Measurements from ENCODE around the gene SLC26A9. TPM values are rescaled to one million over a fixed set of nuclear protein-coding genes. Genes with fewer than 3 reads are reported as not detected.
A peak's percentile ranks its signal among the peaks of the same experiment; 100 is the strongest.

Gene SLC26A9
- total and polyA plus RNA-seq, 9 of the 15 experiments (the other 6 are each of a cell fraction or from before 2014, with no cell fraction given): 0.03 TPM; not detected in 8

DNA sequence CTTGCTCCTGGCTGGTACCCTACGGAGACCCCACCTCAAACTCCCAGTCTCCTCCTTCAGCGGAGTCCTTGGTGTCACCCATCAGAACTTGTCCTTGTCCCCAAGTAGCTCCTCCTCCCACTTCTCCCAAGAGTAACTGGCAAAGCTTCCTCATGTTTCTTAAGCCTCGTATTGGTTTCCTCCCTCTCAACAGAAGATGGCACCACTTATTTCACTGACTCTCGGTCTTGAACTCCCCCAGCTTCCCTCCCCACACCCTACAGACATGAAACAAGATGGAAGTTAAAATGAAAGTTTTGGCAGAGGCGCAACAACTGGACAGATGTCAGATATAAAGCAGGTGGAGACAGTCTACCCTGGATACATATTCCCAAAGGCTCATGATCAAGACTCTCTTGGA, 46.5 kb upstream of the SLC26A9 start (continued):
- no peak for TF ChIP-seq PRPF4 (IDR thresholded peaks at IDR 0.05; ENCODE audit: insufficient read depth, low read depth, low read length, poor library complexity, severe bottlenecking)
- TF ChIP-seq NFE2L1 (tag; IDR thresholded peaks at IDR 0.05; ENCODE audit: borderline replicate concordance, low read depth): no peak
- TF ChIP-seq, protein P1, sequence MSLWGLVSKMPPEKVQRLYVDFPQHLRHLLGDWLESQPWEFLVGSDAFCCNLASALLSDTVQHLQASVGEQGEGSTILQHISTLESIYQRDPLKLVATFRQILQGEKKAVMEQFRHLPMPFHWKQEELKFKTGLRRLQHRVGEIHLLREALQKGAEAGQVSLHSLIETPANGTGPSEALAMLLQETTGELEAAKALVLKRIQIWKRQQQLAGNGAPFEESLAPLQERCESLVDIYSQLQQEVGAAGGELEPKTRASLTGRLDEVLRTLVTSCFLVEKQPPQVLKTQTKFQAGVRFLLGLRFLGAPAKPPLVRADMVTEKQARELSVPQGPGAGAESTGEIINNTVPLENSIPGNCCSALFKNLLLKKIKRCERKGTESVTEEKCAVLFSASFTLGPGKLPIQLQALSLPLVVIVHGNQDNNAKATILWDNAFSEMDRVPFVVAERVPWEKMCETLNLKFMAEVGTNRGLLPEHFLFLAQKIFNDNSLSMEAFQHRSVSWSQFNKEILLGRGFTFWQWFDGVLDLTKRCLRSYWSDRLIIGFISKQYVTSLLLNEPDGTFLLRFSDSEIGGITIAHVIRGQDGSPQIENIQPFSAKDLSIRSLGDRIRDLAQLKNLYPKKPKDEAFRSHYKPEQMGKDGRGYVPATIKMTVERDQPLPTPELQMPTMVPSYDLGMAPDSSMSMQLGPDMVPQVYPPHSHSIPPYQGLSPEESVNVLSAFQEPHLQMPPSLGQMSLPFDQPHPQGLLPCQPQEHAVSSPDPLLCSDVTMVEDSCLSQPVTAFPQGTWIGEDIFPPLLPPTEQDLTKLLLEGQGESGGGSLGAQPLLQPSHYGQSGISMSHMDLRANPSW (CRISPR knock-in tag; IDR thresholded peaks at IDR 0.05): no peak
- TF ChIP-seq RAD21 (CRISPR knock-in tag; conservative IDR thresholded peaks at IDR 0.05 in 1 of 2, IDR thresholded peaks at IDR 0.05 in 1 of 2): 0 out of 4 replicates have a peak, but pooled peaks of 1 of the 2 experiments have one; percentile 6
- TF ChIP-seq ZNF263 (CRISPR knock-in tag; IDR thresholded peaks at IDR 0.05; ENCODE audit: borderline replicate concordance): no peak

DNA sequence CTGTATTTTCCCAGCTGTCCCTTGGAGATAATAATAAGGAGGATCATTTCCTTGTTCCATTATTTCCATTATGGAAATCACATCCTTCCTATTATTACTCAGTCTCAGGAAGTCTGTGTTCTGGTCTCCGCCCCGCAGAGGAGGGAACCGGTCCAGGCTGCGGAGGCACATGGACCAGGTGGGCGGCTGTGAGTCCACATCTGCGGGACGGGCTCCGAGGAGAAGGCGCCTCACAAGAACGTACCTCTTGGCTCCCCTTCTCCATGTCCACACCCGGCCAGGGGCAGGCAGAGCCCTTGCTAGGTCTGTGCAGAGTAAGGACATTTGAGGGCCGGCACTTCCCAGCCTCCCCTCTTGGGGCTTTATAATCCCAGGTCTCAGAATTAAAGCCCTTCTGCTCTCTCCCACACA, 45.3 kb upstream of the SLC26A9 start:
- POLR2A ChIA-PET: no interaction called here
- Histone ChIP-seq H3K4me1 (replicated peaks in 1 of 2; ENCODE audit: control insufficient read depth in 2 of 2, insufficient read depth in 2 of 2, low read length in 2 of 2) (no peaks in the 10 kb centered on the region; a peak in 1 of 5 replicates), H3K4me2 (ENCODE audit: insufficient read depth, low read length) (no peak overlapping the region), H3K4me3 (no peak overlapping the region), H4K20me1 (replicated peaks; ENCODE audit: control insufficient read depth, insufficient read depth, low read length) (0 out of 2 replicates have a peak, but pooled peaks cover 11% of the 10 kb centered on the region), H2AFZ (ENCODE audit: low read depth, low read length) (no peak overlapping the region), H3K9me1 (ENCODE audit: control insufficient read depth, insufficient read depth, low read length) (no peaks in the 10 kb centered on the region), H3K27ac (ENCODE audit: extremely low read depth, low read depth, low read length) (no peak overlapping the region), H3K9me3 (replicated peaks; ENCODE audit: control insufficient read depth, insufficient read depth, low read depth, low read length) (no peaks in the 10 kb centered on the region), H3K27me3 (ENCODE audit: control insufficient read depth in 2 of 2, insufficient read depth in 2 of 2, low read length in 2 of 2) (peaks cover 11 to 55% of the 10 kb centered on the region in 2 experiments), H3K9ac (ENCODE audit: insufficient read depth in 1 of 2, low read depth in 2 of 2, low read length in 2 of 2) (no peak overlapping the region; a peak in 1 of 4 replicates), H3K36me3 (ENCODE audit: control insufficient read depth, insufficient read depth, low read length) (no peaks in the 10 kb centered on the region), H3K79me2 (ENCODE audit: control insufficient read depth, insufficient read depth, low read length) (no peaks in the 10 kb centered on the region)
- CTCF ChIA-PET (ENCODE audit: low intra/inter-chr PET ratio): interaction anchor here (0.7 kb wide), 1 partner anchor 331 kb away, joined by 3 read pairs; no protein-coding TSS in a partner anchor
- BruUV-seq (replicated peaks): no TSS peak
- FAIRE-seq (no peak), ATAC-seq (peak; percentile 37), DNase-seq (ENCODE audit: extremely low read depth in 1 of 4, low spot score in 3 of 4) (no peak)
- intact Hi-C loops (cut with micrococcal nuclease) (no loop called here), in situ Hi-C loops (cut with MboI) (no loop called here)
- 16% methylated on average over 12 of the region's 12 CpGs for WGBS (ENCODE audit: insufficient coverage, low coverage, missing lambda C conversion rate)
- TF ChIP-seq ETV5 (CRISPR knock-in tag; IDR thresholded peaks at IDR 0.05; ENCODE audit: low read depth) (no peak), NFIC (IDR thresholded peaks at IDR 0.05) (no peak), RBM17 (IDR thresholded peaks at IDR 0.05; ENCODE audit: borderline replicate concordance, low read depth, low read length) (no peak), ESRRB (CRISPR knock-in tag; IDR thresholded peaks at IDR 0.05; ENCODE audit: borderline replicate concordance) (no peak), CCAR2 (IDR thresholded peaks at IDR 0.05; ENCODE audit: low read depth, low read length) (no peak), PTBP1 (IDR thresholded peaks at IDR 0.05; ENCODE audit: low read depth, low read length) (no peak), PTRF (tag; IDR thresholded peaks at IDR 0.05) (no peak)
- TF ChIP-seq, protein P2, sequence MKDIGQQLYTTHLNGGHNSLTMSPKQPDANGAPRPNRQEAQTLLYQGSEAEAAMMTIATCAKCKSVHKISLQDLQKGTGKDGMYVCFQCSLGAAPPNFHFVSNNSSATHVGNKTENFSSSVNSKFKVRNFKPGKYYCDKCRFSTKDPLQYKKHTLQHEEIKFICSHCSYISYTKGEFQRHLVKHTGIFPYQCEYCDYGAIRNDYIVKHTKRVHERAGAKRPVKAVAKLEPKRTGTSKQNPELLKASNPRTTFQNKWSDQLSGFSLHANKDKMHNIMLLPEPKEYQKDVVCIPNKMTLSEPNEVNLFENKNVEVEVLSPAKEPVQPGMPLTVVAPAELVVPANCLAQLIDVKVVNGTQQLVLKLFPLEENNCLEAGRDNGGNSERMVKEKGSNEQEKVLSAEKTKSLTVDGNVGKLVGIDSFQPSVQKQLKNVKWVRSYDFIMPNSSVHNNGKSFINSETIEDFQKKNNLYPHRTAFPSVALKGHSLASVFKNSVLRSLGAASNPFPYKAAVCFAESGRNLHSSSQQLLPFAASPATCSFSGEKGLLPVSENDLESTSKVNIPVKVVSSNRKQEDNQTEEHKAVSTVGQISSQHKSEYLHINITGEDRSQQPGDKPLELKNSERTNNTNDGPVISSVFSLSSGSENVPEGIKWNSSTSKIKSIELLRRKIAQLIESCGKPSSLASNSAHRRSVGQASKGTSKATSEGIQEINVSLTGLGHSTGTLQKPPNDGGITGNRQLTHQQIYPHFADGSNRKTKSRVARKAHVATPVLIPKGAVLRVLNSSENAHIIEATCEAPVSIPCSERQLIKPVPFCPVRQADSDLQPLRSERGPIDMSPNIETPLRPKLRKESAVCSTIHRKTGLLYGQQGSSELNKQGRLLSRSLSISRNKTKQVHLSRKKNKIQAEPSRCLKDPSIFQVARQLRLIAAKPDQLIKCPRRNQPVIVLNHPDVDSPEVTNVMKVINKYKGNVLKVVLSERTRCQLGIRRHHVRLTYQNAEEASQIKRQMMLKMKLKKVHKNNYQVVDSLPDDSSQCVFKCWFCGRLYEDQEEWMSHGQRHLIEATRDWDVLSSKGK (CRISPR knock-in tag; IDR thresholded peaks at IDR 0.05): no peak
